GM12878 (cell line): ENCODE results near the gene RPL22. TPM values are rescaled to one million over a fixed set of nuclear protein-coding genes. Genes with fewer than 3 reads are reported as not detected.

ENCODE experiments used
- ATF7 ChIP-seq: fragments of 450-650 bp; IDR thresholded peaks from 2 replicates; pipeline ENCODE4 v1.6.1; 2016; ENCODE audit warnings: low read depth, mild to moderate bottlenecking
- BCL3 ChIP-seq: IDR thresholded peaks from 2 replicates; pipeline ENCODE4 v1.6.1; 2011; ENCODE audit warnings: borderline replicate concordance, low read depth, mild to moderate bottlenecking, moderate library complexity, low read length; ENCODE audit not compliant: insufficient read depth, poor library complexity, severe bottlenecking
- MAX ChIP-seq: IDR thresholded peaks from 2 replicates; pipeline ENCODE4 v1.6.1; 2012; ENCODE audit warnings: low read depth, low read length, improper control_type of control experiment
- MYC ChIP-seq: IDR thresholded peaks from 2 replicates; pipeline ENCODE4 v1.6.1; 2011; ENCODE audit warnings: mild to moderate bottlenecking, low read length, moderate library complexity, inconsistent platforms; ENCODE audit not compliant: insufficient read depth, insufficient replicate concordance, insufficient read length, severe bottlenecking
- NBN ChIP-seq: fragments of 450-650 bp; IDR thresholded peaks from 2 replicates; pipeline ENCODE4 v1.6.1; 2016
- NRF1 ChIP-seq: conservative IDR thresholded peaks from 2 replicates; pipeline ENCODE4 v1.6.1; 2011; ENCODE audit warnings: mild to moderate bottlenecking, low read depth, low read length, improper control_type of control experiment
- PML ChIP-seq: IDR thresholded peaks from 2 replicates; pipeline ENCODE4 v1.6.1; 2012; ENCODE audit warnings: low read length, inconsistent platforms
- USF2 ChIP-seq: IDR thresholded peaks from 2 replicates; pipeline ENCODE4 v1.6.1; 2011; ENCODE audit warnings: low read depth, low read length, improper control_type of control experiment, borderline replicate concordance
- polyA plus RNA-seq, 11 experiments: library from polyadenylated mRNA; depleted of rRNA in 4 of 11; unstranded in 6 of 11; stranded (reverse) in 5 of 11; fragments of >200 nt; fragmentation: Nextera tagmentation in 4 of 11; fragmentation: Illumina TruSeq in 1 of 11; extraction: Ambion mirVana in 4 of 11; extraction: Trizol in 1 of 11; gene quantifications; 1 replicate in 1 of 11; 2 replicates in 10 of 11; pipeline versions ENCODE4 v1.2.1 to v1.2.3, GENCODE V29; 2011 to 2016; ENCODE audit warnings: inconsistent platforms in 2 of 11, missing spikeins in 2 of 11, low read depth in 1 of 11
- total RNA-seq, 4 experiments: library from RNA; depleted of rRNA in 3 of 4; stranded (reverse); fragments of >200 nt in 3 of 4; fragmentation: Illumina TruSeq in 1 of 4; extraction: Trizol in 1 of 4; gene quantifications; 2 replicates each; pipeline versions ENCODE4 v1.2.1 to v1.2.3, GENCODE V29; 2013 to 2021

The RPL22 gene
- total and polyA plus RNA-seq, 10 of the 15 experiments (the other 5 are each of a cell fraction or from before 2014, with no cell fraction given), result 191 to 560 (median 430) TPM

- TF ChIP-seq USF2 (no peak), PML (no peak), NBN (no peak), NRF1 (no peak), ATF7 (no peak), MYC (no peak), BCL3 (no peak), MAX (peak; percentile 60)
- TF ChIP-seq, all 136 proteins: peak for 29
Observed at GRCh38 chr1:6245086-6245868, 45.9 kb upstream of the RPL22 start (continued).
